ENCODE measurements around the gene GPT2.
A peak's percentile ranks its signal among the peaks of the same experiment; 100 is the strongest.

Gene GPT2

DNA sequence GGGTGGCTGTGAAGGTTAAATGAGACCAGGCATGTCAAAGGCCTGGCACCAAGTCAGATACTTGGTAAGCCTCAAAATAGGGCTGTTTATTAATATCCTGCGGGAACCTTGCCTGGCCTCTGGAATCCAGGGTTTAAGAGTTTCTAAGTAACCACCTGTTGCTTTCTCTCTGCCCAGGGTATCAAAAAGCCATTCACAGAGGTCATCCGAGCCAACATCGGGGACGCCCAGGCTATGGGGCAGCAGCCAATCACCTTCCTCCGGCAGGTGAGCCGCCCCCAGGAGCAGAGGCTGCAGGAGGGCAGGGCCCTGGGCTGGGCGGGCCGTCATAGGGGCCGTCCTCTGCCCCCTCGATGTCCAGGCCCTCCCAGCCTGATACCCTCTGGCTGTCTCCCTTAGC lies 13.3 kb downstream of the GPT2 start:
- no peak for DNase-seq

DNA sequence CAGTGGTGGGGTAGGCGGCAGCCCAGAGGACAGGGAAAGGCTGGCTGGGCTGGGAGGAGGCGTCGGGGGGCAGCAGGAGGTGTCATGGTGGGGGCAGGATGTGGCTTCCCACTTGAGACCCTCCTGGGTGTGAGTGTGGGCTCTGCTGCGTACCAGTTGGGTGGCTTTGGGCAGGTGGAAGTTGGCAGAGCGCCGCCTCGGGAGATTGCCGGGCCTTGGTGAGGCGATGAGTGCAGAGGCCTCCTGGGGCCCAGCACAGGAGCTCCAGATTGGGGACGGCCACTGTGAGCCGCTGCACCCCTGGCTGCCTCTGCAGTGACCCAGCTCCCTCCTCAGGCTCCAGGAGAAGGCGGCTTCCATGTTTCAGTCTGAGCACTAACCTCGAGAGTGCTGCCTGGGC lies 13.8 kb downstream of the GPT2 start:
- no peak for DNase-seq

DNA sequence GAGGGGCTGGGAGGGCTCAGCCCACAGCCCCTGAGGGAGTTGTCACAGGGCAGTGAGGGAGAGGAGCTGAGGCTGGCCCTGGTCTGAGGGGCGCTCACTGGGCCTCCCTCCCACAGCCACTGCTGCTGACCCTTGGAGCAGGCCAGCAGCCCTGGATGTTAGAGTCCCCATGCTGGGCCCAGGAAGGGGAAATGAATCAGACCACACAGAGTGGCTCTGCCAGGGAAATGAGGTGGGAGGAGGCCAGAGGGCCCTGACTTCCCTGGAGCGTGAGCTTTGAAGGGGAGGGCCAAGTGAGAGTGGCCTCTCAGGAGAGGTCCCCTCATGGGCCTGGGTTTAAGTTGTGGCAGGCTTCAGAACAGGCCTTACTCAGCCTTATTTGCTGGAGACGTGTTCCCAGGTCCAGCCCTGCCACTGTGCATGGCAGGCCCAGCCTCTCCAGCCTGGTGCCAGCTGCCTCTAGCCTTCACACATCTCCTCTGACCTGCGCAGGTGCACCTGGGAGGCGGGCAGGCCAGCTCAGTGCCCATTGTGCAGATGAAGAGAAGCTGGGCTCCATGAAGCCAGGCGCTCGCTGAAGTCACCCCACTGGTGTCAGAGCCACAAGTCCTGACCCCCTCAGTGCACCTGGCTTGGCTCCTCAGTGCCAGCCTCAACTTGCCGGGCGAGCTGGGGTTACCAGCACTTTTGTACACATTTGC lies 15.4 kb downstream of the GPT2 start:
- DNase-seq: peak; percentile 47

DNA sequence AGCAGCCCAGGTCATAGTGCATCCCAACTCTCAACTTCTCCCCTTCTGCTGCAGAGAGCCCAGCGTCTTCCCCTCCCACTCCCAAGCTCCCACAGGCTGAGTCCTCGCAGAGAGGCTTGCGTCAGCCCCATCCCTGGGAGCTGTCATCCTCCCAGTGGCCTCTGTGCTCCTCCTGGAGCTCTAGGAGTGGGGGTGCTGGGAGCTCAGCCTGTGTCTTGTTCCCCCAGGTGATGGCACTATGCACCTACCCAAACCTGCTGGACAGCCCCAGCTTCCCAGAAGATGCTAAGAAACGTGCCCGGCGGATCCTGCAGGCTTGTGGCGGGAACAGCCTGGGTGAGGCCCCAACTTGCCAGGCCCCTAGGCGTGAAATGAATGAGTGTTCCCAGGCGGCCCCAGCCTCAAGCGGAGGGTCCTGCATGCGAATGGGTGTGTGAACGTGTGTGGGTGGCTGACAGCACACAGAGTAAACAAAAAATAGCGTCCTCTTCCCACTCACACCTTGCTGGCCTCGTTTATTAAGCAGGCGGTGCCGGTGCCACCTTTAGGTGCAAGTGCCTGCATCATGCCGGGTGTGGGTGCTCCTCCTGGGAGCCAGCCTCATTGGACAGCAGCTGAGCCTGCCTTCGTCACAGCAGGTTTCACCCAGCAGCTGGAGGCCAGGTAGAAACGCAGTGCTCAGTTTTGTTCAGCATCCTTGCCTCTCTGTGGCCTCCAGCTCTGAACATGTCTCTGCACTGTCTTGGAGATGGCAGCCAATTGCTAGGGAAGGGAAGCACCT lies 16.5 kb downstream of the GPT2 start:
- DNase-seq: no peak

DNA sequence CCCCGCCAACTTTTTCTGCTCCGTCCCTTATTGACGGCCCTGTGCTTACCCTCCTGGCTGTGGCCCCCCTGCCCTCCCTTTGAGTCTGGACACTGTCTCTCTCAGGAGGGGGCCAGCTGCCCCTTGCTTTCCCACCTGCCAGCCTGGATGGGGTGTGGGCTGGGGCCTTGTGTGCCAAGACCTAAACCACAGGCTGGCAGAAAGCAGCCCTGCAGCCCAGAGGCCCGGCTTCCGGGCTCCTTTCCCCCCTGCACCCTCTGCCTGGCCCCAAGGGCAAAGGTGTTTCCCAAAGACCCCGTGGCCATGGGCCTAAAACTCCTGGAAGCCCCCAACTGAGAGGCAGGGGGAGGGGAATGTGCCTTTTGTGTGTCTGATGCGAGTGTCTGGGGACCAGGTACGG lies 17.5 kb downstream of the GPT2 start:
- DNase-seq: no peak

DNA sequence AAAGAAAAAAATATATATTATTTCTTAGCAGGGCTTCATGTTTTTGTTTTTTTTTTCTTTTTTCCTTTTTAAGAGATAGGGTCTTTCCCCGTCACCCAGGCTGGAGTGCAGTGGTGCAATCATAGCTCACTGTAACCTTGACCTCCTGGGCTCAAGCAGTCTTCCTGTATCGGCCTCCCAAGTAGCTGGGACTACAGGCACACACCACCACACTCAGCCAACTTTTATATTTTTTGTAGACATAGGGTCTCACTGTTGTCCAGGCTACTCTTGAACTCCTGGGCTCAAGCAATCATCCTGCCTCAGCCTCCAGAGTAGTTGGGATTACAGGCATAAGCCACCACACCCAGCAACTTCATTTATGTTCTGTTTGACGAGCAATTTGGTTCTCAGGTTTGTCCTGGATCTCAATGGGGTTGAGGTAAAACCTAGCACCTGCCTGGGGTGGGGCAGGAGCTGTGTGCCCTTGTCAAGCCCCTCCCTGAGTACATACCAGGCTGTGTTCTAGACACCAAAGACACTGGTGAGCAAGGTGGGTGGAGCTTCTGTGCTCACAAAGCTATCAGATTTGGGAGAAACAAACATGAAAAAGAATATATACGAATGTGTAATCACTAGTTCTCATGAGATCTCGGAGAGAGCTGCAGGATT lies 19.2 kb downstream of the GPT2 start:
- no peak for DNase-seq

DNA sequence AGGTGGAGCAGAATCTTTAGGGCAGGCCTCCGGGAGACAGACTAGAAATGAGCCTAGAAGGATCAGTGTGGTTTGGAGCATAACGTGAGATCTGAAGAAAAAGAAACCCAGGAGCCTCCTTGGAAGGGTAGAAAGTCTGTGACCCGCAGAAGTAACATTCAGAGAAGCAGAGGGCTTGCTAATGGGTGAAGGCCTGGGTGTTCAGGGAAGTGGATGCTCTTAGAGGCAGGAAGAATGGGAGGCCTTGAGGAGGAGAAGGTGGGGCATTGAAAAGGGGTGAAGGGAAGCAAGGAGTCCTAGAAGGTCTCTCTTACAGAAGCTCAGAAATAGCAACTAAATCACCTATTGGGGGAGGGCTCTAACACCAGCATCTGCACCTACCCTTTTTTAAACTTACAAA lies 20.3 kb downstream of the GPT2 start:
- DNase-seq: no peak

DNA sequence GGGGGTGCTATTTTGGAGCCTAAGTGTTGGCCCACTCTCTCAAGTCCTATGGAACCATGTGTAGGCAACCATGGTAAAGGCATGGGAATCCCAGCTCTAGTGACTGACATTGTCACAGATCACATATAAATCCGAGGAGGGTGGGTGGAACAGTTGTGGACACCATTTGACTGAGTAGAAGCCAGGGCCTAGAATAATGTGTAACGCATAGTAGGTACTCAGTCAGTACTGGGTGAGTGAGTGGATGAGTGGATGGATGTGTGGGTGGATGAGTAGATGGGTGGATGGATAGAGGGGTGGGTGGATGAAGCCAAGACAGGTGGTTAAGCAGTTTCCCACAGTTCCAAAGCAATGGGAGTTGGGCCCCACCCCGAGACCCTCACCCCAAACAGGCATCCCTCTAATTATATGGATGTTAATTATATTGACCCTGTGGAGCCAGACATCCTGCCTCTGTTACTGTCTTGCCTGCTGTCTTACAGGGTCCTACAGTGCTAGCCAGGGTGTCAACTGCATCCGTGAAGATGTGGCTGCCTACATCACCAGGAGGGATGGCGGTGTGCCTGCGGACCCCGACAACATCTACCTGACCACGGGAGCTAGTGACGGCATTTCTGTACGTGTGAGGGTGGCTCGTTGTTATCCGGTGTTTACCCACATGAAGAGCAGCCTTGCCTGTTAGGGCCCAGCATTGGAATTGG lies 22.3 kb downstream of the GPT2 start:
- DNase-seq: no peak

DNA sequence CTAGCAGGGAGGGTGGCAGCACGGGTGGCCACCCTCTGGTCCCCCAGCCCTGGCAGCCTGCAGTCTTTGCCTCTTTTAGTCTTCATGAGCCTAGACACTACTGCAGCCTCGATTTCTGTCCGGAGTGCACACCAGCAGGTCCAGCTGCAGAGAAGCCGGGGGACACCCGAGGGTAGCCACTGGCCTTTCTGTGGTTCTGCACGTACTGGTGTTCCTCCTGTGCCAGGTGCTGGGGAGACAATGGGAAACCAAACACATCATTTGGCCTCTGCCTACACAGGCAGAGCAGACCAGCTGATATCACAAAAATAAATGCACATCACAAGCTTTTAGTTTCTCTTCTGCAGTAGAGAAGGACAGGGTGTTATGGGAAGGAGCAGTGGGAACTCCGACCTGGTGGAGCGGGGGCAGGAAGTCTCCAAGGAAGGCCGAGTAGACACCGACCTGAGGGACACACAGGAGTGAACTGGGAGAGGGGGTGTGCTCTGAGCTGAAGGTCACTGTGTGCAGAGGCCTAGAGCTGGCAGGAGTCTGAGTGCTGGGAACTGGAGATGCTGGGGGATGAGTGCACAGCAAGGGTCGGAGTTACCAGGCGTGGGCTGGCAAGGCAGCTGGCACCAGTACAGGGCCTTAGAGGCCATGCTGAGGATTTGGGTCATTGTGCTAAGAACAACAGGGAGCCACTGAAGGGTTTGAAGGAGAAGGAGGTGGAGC lies 23.1 kb downstream of the GPT2 start:
- DNase-seq: no peak

DNA sequence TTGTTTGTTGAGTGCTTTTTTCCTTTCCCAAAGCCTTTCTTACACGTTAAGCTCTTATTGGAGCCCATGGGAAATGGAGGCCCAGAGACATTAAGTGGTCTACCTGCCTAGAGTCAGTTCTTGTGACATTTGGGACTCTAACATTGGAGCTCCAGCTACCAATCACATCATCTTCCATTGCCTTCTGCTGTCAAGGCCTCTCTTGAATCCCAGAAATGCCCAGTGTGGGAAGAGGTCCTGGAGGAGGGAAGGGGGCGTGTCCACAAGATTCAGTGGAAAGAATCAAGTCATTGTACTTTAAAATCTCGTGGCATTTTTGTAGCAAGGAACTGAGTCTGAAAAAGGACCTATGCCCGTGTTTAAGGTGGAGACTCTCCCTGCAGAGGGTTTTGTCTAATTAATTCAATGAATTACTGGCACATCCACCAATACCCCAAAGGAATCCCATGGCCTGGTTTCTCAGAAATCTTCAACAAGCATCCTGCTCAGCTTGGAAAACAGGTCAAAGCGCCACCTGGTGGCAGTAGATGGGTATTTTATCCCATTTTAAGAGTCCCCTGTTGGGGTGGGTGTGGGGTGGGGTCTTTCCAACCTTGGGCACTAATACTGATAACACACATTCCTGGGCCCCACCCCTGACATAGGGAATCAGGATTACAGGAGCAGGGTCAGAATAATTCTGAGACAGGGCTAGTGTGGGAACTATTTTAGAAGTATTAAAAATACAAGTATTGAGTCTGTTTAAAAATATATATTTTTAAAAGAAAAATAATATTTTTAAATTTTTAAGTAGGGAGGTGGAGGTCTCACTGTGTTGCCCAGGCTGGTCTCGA lies 24.6 kb downstream of the GPT2 start:
- peak; percentile 60 for DNase-seq

DNA sequence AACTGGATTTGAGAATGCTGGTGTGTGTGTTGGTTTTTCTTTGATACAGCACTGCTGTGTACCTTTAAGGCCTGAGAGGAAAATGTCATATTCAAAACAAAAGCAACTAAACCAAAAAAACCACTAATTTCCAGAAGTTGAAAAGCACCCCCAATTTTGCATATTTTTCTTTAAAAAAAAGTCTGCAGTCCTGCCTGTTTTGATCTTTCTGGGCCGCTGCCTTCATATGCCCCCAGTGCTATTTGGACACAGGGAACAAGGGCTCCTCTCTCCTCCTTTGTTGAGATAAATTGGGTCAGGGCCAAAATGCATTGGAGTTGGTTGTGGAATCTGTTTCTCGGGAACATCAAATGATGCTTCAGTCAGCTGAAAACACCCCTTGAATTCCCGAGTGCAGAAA lies 26.9 kb downstream of the GPT2 start:
- no peak for DNase-seq

DNA sequence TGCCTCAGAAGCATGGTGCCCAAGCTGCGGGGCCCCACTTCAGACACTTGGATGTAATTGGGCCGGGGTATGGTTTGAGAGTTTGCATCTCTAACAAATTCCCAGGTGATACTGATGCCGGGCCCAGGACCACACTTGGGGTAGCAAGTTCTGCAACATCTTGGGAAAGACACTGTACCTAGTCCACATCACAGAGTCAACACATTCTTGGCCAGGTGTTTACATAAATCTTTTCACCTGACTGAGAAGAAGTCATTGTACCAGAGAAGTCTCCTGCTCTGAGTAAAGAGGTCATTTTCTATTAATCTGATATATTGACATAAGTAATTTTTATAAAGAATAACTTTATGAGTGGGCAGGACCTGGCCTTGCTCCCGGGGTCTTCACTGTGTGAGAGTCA lies 27.5 kb downstream of the GPT2 start:
- no peak for DNase-seq

DNA sequence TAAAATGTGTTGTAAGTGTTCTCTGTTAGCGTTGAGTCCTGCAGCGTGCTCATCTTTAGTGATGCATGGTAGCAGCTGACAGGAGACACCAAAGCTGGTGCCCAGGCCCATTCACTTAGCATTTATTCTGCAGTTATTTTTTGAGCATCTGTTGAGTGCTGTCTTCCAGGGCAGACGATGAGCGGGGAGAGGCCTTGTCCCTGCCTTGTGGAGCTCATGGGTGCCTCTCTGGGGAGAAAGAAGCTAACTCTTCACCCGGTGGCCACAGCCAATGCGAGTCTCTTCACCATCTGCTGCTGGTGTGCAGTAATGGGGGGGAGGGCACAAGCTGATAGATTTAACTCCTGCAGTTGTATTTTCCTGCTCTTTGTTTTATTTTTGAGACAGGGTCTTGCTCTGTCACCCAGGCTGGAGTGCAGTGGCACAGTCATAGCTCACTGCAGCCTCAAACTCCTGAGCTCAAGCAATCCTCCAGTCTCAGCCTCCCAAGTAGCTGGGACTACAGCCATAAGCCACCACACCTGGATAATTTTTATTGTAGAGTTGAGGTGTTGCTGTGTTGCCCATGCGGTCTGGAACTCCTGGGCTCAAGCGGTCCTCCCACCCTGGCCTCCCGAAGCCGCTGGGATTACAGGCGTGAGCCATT lies 30.5 kb downstream of the GPT2 start:
- DNase-seq: no peak

DNA sequence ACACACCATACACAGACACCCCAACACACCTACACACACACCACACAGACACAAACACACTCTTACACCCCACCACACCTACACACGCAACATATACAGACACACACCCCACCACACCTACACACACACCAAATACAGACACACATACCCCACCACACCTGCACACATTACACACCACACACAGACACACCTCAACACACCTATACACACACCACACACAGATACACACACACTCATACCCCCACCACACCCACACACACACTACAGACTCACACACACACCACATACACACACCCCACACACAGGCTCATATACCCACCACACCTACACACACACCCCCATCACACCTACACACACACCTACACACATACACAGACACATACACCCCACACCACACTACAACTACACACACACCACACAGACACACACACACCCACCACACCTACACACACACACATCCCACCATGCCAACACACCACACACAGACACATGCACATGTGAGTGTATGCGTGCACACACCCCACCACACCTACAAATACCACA lies 31.4 kb downstream of the GPT2 start:
- DNase-seq: no peak

DNA sequence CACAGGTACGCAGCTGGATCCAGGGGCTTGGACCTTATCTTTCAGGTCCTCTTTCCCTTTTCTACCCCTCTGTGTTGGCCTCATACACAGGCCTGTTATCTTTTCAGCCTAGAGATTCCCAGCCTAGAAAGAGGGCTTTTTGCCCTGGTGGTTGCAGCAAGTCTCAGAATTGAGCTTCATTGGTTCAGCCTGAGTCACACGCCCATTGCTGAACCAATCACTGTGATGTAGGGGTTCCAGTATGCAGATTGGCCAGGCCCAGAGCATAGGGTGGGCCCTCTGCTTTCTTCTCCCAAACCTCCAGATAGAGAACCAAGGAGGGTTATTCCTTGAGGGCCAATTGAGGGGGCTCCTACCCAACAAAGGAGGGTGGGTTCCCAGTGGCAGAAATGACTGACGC lies 32.8 kb downstream of the GPT2 start:
- peak; percentile 11 for DNase-seq

DNA sequence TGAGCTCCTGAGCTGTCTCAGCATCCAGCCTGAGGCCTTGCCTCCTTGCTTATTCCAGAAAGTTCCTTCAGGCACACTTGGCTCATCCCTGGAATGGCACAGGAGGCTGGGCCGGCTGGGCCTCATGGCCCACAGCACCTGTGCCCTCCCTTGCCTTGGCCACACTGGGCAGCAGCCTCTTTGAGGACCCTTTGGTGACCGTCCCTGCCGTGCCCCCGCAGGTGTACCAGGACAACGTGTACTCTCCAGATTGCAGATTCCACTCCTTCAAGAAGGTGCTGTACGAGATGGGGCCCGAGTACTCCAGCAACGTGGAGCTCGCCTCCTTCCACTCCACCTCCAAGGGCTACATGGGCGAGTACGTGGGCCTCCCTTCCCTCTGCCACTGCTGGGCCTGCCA lies 34.2 kb downstream of the GPT2 start:
- DNase-seq: no peak

DNA sequence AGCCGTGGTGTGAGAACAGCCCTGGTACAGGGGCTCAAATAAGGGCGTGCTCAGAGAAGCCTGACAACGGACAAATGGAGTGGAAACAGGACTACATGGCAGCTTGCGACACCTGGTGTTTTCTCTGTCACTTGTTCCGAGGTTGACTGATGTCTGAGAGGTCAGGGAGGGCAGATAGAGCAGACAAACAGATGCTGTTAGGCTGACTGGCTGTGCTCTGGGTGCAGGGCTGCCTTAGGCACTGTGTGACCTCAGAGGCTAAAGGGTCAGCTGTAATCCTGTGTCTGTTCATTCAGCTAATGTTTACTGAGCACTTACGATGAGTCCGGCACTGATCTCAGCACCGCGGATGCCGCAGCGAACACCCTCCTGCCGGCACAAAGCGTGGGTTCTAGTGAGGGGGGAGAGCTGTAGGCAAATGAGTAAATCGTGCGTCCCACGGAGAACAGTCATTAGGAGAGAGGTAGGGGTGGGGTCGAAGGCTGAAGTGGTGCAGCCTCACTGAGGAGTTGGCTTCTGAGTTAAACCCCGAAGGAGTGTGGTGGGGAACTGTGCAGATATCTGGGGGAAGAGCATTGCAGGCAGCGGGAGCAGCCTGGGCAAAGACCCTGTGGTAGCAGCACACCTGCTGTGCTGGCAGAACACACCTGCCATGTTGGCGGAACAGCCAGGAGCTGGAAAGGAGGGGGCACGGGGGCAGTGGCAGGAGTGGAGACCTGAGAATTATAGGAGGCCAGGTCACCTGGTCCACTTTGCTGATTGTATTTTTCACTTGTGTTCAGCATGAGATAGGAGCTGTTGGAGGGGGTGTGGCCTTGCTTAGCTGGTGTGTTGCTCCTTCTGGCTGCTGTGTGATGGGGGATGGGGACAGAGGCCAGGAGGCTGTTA lies 35.0 kb downstream of the GPT2 start:
- no peak for DNase-seq

DNA sequence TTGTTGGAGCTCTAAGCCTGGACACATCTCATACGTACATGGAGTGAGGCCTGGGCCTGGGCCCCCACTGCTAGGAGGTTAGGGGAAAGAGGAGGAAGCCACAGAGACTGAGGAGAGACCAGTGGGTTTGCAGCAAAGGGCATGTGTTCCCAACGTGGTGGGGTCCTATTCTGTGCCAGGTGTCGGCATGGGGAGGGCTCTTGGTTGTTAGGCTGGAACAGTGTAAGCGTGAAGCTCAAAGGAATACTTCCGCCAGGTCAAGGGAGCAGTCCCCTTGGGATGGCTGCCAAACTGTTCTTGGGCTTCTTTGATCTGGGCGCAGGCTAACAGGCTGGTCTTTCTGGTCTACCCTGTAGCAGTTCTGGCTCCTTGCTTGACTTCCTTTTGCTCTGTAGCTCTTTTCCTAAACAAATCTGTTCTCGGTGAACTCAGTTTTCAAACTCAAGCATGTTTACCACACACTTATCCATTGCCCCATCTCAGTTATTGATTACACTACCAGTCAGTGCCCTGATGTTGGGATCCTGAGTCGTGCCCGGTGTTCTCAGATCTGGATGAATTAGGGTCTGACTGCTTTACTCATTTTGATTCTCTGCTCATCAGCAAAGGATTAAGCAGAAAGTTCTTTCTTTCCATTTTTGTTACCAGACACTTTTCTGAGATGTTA lies 36.4 kb downstream of the GPT2 start:
- DNase-seq: no peak

DNA sequence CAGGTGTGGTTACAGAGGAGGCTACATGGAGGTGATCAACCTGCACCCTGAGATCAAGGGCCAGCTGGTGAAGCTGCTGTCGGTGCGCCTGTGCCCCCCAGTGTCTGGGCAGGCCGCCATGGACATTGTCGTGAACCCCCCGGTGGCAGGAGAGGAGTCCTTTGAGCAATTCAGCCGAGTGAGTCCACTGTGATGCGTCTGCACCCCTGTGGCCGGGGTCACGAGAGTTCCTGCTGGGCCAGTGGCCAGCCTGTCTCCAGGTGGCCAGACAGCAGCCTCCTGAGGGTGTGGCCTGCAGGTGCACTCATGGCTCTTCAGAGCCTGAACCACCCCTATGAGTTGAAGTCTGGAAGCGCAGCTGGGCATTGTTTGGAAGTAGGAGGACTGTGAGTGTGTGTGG lies 38.1 kb downstream of the GPT2 start:
- no peak for DNase-seq

All from EL (cell line).